ENCODE results near the gene SEMA4B. TPM values are rescaled to one million over a fixed set of nuclear protein-coding genes. Genes with fewer than 3 reads are reported as not detected.
"Not testable (repeated sequence)": the region's sequence is repeated elsewhere in the genome, so short reads cannot be mapped to it uniquely, and the experiment has no call there.

The SEMA4B gene
- total RNA-seq, 1 experiment from 2014 or later, result 38.6 TPM

- no peak overlapping the region for H3K27ac Mint-ChIP-seq (ENCODE audit: low read depth, unreplicated experiment)
- BruUV-seq (replicated peaks), result no TSS peak
- H3K4me1 Mint-ChIP-seq (ENCODE audit: insufficient read depth, unreplicated experiment), result peaks cover 38% of the 10 kb centered on the region
- ChIA-PET CTCF (interaction anchor here (0.6 to 1.2 kb wide), 5 partner anchors 23 to 1264 kb away, joined by 3 to 4 read pairs (median 3); no protein-coding TSS in a partner anchor), POLR2A (interaction anchor here (0.5 to 8.7 kb wide), 7 partner anchors 26 to 272 kb away, joined by 3 to 98 read pairs (median 3); no protein-coding TSS in a partner anchor)
- no peaks in the 10 kb centered on the region for H3K9me3 Mint-ChIP-seq (ENCODE audit: unreplicated experiment)
- H3K4me3 Mint-ChIP-seq (ENCODE audit: unreplicated experiment), result no peak overlapping the region
- H3K36me3 Mint-ChIP-seq (ENCODE audit: insufficient read depth, unreplicated experiment), result no peaks in the 10 kb centered on the region
- intact Hi-C loops (cut with micrococcal nuclease), result no loop called here
- TF ChIP-seq, protein P1, sequence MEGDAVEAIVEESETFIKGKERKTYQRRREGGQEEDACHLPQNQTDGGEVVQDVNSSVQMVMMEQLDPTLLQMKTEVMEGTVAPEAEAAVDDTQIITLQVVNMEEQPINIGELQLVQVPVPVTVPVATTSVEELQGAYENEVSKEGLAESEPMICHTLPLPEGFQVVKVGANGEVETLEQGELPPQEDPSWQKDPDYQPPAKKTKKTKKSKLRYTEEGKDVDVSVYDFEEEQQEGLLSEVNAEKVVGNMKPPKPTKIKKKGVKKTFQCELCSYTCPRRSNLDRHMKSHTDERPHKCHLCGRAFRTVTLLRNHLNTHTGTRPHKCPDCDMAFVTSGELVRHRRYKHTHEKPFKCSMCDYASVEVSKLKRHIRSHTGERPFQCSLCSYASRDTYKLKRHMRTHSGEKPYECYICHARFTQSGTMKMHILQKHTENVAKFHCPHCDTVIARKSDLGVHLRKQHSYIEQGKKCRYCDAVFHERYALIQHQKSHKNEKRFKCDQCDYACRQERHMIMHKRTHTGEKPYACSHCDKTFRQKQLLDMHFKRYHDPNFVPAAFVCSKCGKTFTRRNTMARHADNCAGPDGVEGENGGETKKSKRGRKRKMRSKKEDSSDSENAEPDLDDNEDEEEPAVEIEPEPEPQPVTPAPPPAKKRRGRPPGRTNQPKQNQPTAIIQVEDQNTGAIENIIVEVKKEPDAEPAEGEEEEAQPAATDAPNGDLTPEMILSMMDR (IDR thresholded peaks at IDR 0.05; ENCODE audit: unreplicated experiment), result no peak
- H3K27me3 Mint-ChIP-seq (ENCODE audit: insufficient read depth, unreplicated experiment), result no peaks in the 10 kb centered on the region
- DNase-seq (ENCODE audit: unreplicated experiment), result peak; percentile 84
Measured at GRCh38 chr15:90160781-90161727, 40.1 kb upstream of the SEMA4B start.

- H3K4me1 Mint-ChIP-seq (ENCODE audit: insufficient read depth, unreplicated experiment), result peaks cover 44% of the 10 kb centered on the region
- no TSS peak for BruUV-seq (replicated peaks)
- H3K27ac Mint-ChIP-seq (ENCODE audit: low read depth, unreplicated experiment), result no peak overlapping the region
- intact Hi-C loops (cut with micrococcal nuclease), result no loop called here
- H3K27me3 Mint-ChIP-seq (ENCODE audit: insufficient read depth, unreplicated experiment), result no peaks in the 10 kb centered on the region
- peak; percentile 60 for DNase-seq (ENCODE audit: unreplicated experiment)
- H3K4me3 Mint-ChIP-seq (ENCODE audit: unreplicated experiment), result no peak overlapping the region
- TF ChIP-seq, protein P1 (IDR thresholded peaks at IDR 0.05; ENCODE audit: unreplicated experiment), result no peak
- no peaks in the 10 kb centered on the region for H3K36me3 Mint-ChIP-seq (ENCODE audit: insufficient read depth, unreplicated experiment)
- CTCF ChIA-PET, result interaction anchor here (0.6 to 1.2 kb wide), 7 partner anchors 17 to 1263 kb away, joined by 3 to 7 read pairs (median 4); no protein-coding TSS in a partner anchor
- POLR2A ChIA-PET, result interaction anchor here (0.9 to 8.7 kb wide), 8 partner anchors 9 to 157 kb away, joined by 3 to 98 read pairs (median 3); no protein-coding TSS in a partner anchor
- no peaks in the 10 kb centered on the region for H3K9me3 Mint-ChIP-seq (ENCODE audit: unreplicated experiment)
Measured at GRCh38 chr15:90161950-90162361, 39.2 kb upstream of the SEMA4B start.

DNA sequence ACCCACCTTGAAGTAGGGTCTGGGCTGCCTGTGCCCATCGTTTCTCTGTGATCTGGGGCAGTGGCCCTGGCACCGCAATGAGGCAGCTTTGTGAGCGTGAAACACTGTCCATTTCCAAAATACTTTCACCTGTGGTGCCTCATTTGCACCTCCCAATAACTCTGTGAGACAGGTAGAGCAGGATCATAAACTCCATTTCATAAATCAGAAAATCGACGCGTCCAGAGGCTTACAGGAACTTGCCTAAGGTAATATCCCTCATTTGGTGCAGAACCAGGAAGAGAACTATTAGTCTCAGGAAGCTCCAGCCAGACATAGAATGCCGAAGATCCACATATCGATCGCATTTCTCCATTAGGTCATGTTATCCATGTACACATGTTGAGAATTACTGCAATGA, 38.2 kb upstream of the SEMA4B start:
- Mint-ChIP-seq H3K36me3 (ENCODE audit: insufficient read depth, unreplicated experiment) (no peaks in the 10 kb centered on the region), H3K4me3 (ENCODE audit: unreplicated experiment) (no peak overlapping the region), H3K9me3 (ENCODE audit: unreplicated experiment) (no peaks in the 10 kb centered on the region), H3K4me1 (ENCODE audit: insufficient read depth, unreplicated experiment) (peaks cover 37% of the 10 kb centered on the region), H3K27me3 (ENCODE audit: insufficient read depth, unreplicated experiment) (no peaks in the 10 kb centered on the region), H3K27ac (ENCODE audit: low read depth, unreplicated experiment) (peak overlapping the region; percentile 21)
- TF ChIP-seq, protein P1 (IDR thresholded peaks at IDR 0.05; ENCODE audit: unreplicated experiment), result no peak
- DNase-seq (ENCODE audit: unreplicated experiment), result no peak
- intact Hi-C loops (cut with micrococcal nuclease), result no loop called here
- ChIA-PET POLR2A (interaction anchor here (1.1 to 8.7 kb wide), 4 partner anchors 10 to 100 kb away, joined by 3 to 98 read pairs (median 38); no protein-coding TSS in a partner anchor), CTCF (interaction anchor here (0.6 to 0.7 kb wide), 2 partner anchors 87 to 159 kb away, joined by 3 to 4 read pairs; no protein-coding TSS in a partner anchor)
- BruUV-seq (replicated peaks), result no TSS peak

GRCh38 chr15:90164239-90164638, 36.9 kb upstream of the SEMA4B start:
- H3K36me3 Mint-ChIP-seq (ENCODE audit: insufficient read depth, unreplicated experiment); H3K9me3 Mint-ChIP-seq (ENCODE audit: unreplicated experiment); H3K27ac Mint-ChIP-seq (ENCODE audit: low read depth, unreplicated experiment); DNase-seq (ENCODE audit: unreplicated experiment); intact Hi-C loops (cut with micrococcal nuclease); H3K27me3 Mint-ChIP-seq (ENCODE audit: insufficient read depth, unreplicated experiment); H3K4me3 Mint-ChIP-seq (ENCODE audit: unreplicated experiment); BruUV-seq (replicated peaks): not testable (repeated sequence)
- CTCF ChIA-PET, result interaction anchor here (1.0 to 1.7 kb wide), 3 partner anchors 25 to 69 kb away, joined by 3 to 7 read pairs (median 4); partner anchors contain the start of gene CIB1
- POLR2A ChIA-PET, result interaction anchor here (1.1 to 8.7 kb wide), 3 partner anchors 21 to 38 kb away, joined by 3 to 98 read pairs (median 68); no protein-coding TSS in a partner anchor
- H3K4me1 Mint-ChIP-seq (ENCODE audit: insufficient read depth, unreplicated experiment), result peaks cover 30% of the 10 kb centered on the region

All from MCF 10A (cell line).